Upper lobe of left lung (tissue), 4 donors: Measurements from ENCODE around the gene TMTC2.

Experiments used
- CTCF ChIP-seq, 6 experiments: fragments of 450-650 bp in 4 of 6; fragments of 200-600 bp in 2 of 6; sonication (generic) in 2 of 6; IDR thresholded peaks; one replicate each; pipeline ENCODE4 v1.5.1; 2016 to 2019; ENCODE audit warnings: antibody characterized with exemption in 6 of 6
- POLR2A ChIP-seq, 4 donors: fragments of 450-650 bp; IDR thresholded peaks; one replicate each; pipeline ENCODE4 v1.5.1; 2016 to 2017; ENCODE audit warnings: antibody characterized with exemption in 4 of 4, mild to moderate bottlenecking in 2 of 4
- POLR2AphosphoS5 ChIP-seq, 2 donors: sonication (generic); formaldehyde crosslinking; IDR thresholded peaks; one replicate each; pipeline ENCODE4 v1.5.1; 2017; ENCODE audit warnings: antibody characterized with exemption in 2 of 2

GRCh38 chr12:82652071-82652470 lies 34.6 kb upstream of the TMTC2 start:
- TF ChIP-seq CTCF (IDR thresholded peaks at IDR 0.05) (no peak), POLR2AphosphoS5 (IDR thresholded peaks at IDR 0.05) (no peak), POLR2A (IDR thresholded peaks at IDR 0.05) (no peak)
